Measurements from ENCODE around the gene CCDC152. TPM values are rescaled to one million over a fixed set of nuclear protein-coding genes. Genes with fewer than 3 reads are reported as not detected.

CCDC152 gene
- total RNA-seq, 1 donor from 2014 or later = 0.96 TPM

GRCh38 chr5:42781584-42781983 is 25.0 kb downstream of the CCDC152 start:
- H3K27me3 ChIP-seq (ENCODE audit: control insufficient read depth, insufficient read depth, low read length) = no peaks in the 10 kb centered on the region
- DNase-seq (ENCODE audit: low read depth) = no peak
- H3K4me3 ChIP-seq (ENCODE audit: low read depth, low read length) = no peak overlapping the region
- no peak for TF ChIP-seq CTCF (IDR thresholded peaks at IDR 0.05; ENCODE audit: insufficient read depth, low read length, poor library complexity, severe bottlenecking)
- H3K36me3 ChIP-seq (ENCODE audit: control insufficient read depth, insufficient read depth, low read length) = no peaks in the 10 kb centered on the region

GRCh38 chr5:42784132-42784531 is 27.5 kb downstream of the CCDC152 start:
- no peaks in the 10 kb centered on the region for H3K36me3 ChIP-seq (ENCODE audit: control insufficient read depth, insufficient read depth, low read length)
- H3K27me3 ChIP-seq (ENCODE audit: control insufficient read depth, insufficient read depth, low read length) = no peaks in the 10 kb centered on the region
- no peak for DNase-seq (ENCODE audit: low read depth)
- no peak overlapping the region for H3K4me3 ChIP-seq (ENCODE audit: low read depth, low read length)
- TF ChIP-seq CTCF (IDR thresholded peaks at IDR 0.05; ENCODE audit: insufficient read depth, low read length, poor library complexity, severe bottlenecking) = no peak

- no peak for DNase-seq (ENCODE audit: low read depth)
- Histone ChIP-seq H3K36me3 (ENCODE audit: control insufficient read depth, insufficient read depth, low read length) (no peaks in the 10 kb centered on the region), H3K4me3 (ENCODE audit: low read depth, low read length) (no peak overlapping the region), H3K27me3 (ENCODE audit: control insufficient read depth, insufficient read depth, low read length) (no peaks in the 10 kb centered on the region)
- TF ChIP-seq CTCF (IDR thresholded peaks at IDR 0.05; ENCODE audit: insufficient read depth, low read length, poor library complexity, severe bottlenecking) = no peak
These were observed 29.1 kb downstream of the CCDC152 start for GRCh38 chr5:42785756-42786155.

GRCh38 chr5:42787073-42787472 is 30.5 kb downstream of the CCDC152 start:
- Histone ChIP-seq H3K36me3 (ENCODE audit: control insufficient read depth, insufficient read depth, low read length) (no peaks in the 10 kb centered on the region), H3K4me3 (ENCODE audit: low read depth, low read length) (no peak overlapping the region), H3K27me3 (ENCODE audit: control insufficient read depth, insufficient read depth, low read length) (no peaks in the 10 kb centered on the region)
- no peak for TF ChIP-seq CTCF (IDR thresholded peaks at IDR 0.05; ENCODE audit: insufficient read depth, low read length, poor library complexity, severe bottlenecking)
- DNase-seq (ENCODE audit: low read depth) = no peak

GRCh38 chr5:42787845-42788244 is 31.2 kb downstream of the CCDC152 start:
- Histone ChIP-seq H3K36me3 (ENCODE audit: control insufficient read depth, insufficient read depth, low read length) (no peaks in the 10 kb centered on the region), H3K4me3 (ENCODE audit: low read depth, low read length) (no peak overlapping the region), H3K27me3 (ENCODE audit: control insufficient read depth, insufficient read depth, low read length) (no peaks in the 10 kb centered on the region)
- no peak for DNase-seq (ENCODE audit: low read depth)
- TF ChIP-seq CTCF (IDR thresholded peaks at IDR 0.05; ENCODE audit: insufficient read depth, low read length, poor library complexity, severe bottlenecking) = no peak

DNA sequence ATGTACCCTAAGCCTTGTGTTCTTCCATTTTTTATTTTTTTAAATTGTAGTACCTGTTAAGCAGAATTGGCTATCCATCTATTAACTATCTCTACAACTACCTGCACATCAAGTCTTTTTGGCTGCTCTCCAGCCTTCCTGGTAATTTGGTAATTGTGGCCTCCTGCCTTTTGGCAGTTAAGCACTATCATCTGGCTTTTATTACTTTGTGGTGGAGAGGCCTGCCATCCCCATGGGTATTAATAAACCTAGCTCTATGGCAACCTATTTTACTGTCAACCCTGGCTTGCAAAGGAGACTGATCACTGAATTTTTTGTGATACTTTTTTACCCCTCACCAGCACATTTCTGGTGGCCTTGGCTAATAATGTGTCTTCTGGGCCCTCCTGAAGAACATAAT is 34.5 kb downstream of the CCDC152 start:
- Histone ChIP-seq H3K4me3 (ENCODE audit: low read depth, low read length) (no peak overlapping the region), H3K27me3 (ENCODE audit: control insufficient read depth, insufficient read depth, low read length) (no peaks in the 10 kb centered on the region), H3K36me3 (ENCODE audit: control insufficient read depth, insufficient read depth, low read length) (no peaks in the 10 kb centered on the region)
- TF ChIP-seq CTCF (IDR thresholded peaks at IDR 0.05; ENCODE audit: insufficient read depth, low read length, poor library complexity, severe bottlenecking) = no peak
- no peak for DNase-seq (ENCODE audit: low read depth)

All from kidney epithelial cell (primary cell).